Measurements from ENCODE around the gene PGAP1. TPM values are rescaled to one million over a fixed set of nuclear protein-coding genes. Genes with fewer than 3 reads are reported as not detected.
A peak's percentile ranks its signal among the peaks of the same experiment; 100 is the strongest.

PGAP1 gene, protein sequence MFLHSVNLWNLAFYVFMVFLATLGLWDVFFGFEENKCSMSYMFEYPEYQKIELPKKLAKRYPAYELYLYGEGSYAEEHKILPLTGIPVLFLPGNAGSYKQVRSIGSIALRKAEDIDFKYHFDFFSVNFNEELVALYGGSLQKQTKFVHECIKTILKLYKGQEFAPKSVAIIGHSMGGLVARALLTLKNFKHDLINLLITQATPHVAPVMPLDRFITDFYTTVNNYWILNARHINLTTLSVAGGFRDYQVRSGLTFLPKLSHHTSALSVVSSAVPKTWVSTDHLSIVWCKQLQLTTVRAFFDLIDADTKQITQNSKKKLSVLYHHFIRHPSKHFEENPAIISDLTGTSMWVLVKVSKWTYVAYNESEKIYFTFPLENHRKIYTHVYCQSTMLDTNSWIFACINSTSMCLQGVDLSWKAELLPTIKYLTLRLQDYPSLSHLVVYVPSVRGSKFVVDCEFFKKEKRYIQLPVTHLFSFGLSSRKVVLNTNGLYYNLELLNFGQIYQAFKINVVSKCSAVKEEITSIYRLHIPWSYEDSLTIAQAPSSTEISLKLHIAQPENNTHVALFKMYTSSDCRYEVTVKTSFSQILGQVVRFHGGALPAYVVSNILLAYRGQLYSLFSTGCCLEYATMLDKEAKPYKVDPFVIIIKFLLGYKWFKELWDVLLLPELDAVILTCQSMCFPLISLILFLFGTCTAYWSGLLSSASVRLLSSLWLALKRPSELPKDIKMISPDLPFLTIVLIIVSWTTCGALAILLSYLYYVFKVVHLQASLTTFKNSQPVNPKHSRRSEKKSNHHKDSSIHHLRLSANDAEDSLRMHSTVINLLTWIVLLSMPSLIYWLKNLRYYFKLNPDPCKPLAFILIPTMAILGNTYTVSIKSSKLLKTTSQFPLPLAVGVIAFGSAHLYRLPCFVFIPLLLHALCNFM
- total RNA-seq (10 to 100 TPM in 1 of 5 experiments, 1 to 10 TPM in 4; 6.0 to 48.4 (median 6.9) TPM), polyA plus RNA-seq (1 to 10 TPM; 1.6 to 2.1 TPM), total RNA-seq (6.7 reads per million, percentile 29 among the genes with 10 or more reads in this experiment)

DNA sequence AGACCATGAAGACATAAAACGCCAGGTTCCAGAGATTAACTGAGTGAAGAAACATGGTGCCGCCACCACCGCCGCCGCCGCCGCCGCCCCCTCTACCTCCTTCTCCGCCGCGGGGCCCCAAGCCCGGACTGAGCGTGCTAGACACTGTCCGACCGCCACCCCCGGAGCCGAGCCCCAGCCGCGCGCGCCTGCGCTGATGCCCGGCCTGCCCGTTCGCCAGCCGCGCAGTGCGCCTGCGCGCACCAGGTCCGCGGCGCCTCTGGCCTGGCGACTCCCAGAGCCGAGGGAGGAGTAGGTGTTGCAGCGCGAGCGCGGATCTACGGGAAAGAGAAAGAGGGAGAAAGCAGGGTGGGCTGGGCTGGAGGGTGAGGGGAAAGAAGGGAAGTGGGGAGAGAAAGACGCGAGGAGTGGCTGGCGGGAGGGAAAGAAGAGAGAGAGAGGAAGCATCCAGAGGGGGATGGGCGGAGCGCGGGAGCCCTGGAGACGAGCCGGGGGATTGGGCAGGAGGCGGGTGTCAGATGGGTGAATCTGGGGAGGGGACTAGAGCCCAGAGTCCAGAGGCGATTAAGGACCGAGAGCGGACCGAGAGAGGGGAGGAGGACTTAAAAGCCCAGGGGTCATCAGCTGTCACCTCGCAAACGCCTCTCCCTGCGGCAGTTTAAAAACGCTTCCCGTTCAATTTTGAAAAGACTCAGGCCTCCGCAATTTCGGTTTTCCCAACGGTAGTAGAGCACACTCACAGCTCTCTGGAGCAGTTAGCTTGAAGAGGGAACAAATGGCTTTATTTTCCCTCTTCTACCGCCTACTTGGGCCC, at the start of gene PGAP1:
Gene PGAP1 (minus strand): TSS at position 146 of the 814 bp plus-strand sequence. CDS start 91 bp downstream, at position 55.
- H3K4me1 ChIP-seq (ENCODE audit: control insufficient read depth in 2 of 2, insufficient read depth in 2 of 2, low read length in 2 of 2) = peaks cover 4 to 6% of the 10 kb centered on the region in 2 donors

GRCh38 chr2:196974970-196975369, 48.5 kb upstream of the PGAP1 start:
- POLR2A ChIA-PET = no interaction called here
- Mint-ChIP-seq H3K4me1 (peaks cover 0 to 19% (median 0%) of the 10 kb centered on the region in 7 donors), H3K27ac (no peak overlapping the region), H3K9me3 (peaks cover 0 to 10% (median 2%) of the 10 kb centered on the region in 11 donors), H3K4me3 (no peak overlapping the region), H3K36me3 (peaks cover 0 to 15% (median 0%) of the 10 kb centered on the region in 5 donors), H3K27me3 (no peaks in the 10 kb centered on the region)
- no peak overlapping the region for H3K4me3 ChIP-seq (ENCODE audit: low read length)
- intact Hi-C loops (cut with micrococcal nuclease) = no loop called here
- CTCF ChIA-PET = no interaction called here
- H3K4me1 ChIP-seq (ENCODE audit: control insufficient read depth in 2 of 2, insufficient read depth in 2 of 2, low read length in 2 of 2) = no peaks in the 10 kb centered on the region
- no peaks in the 10 kb centered on the region for H3K9me3 ChIP-seq (ENCODE audit: control insufficient read depth in 2 of 3, low read length in 3 of 3)
- no peak overlapping the region for H3K27ac ChIP-seq (ENCODE audit: low read depth, low read length)
- ATAC-seq (no peak), DNase-seq (no peak)
- H3K27me3 ChIP-seq (ENCODE audit: control insufficient read depth in 2 of 2, insufficient read depth in 2 of 2, low read length in 2 of 2) = no peaks in the 10 kb centered on the region
- no peaks in the 10 kb centered on the region for H3K36me3 ChIP-seq (ENCODE audit: control insufficient read depth in 2 of 3, insufficient read depth in 3 of 3, low read length in 3 of 3)

More for the DNA sequence above, at the start of gene PGAP1:
- Mint-ChIP-seq H3K27me3 (peaks cover 0 to 2% (median 0%) of the 10 kb centered on the region in 5 donors), H3K9me3 (no peaks in the 10 kb centered on the region), H3K4me1 (peaks cover 22 to 43% (median 39%) of the 10 kb centered on the region in 7 donors), H3K27ac (peak within 1 kb of the TSS; percentile 90 to 97 (median 94)), H3K4me3 (peak within 1 kb of the TSS; percentile 85 to 100 (median 96)), H3K36me3 (peaks cover 0 to 14% (median 0%) of the 10 kb centered on the region in 5 donors)
- CTCF ChIA-PET = interaction anchor here (0.7 kb wide), 1 partner anchor 9 kb away, joined by 4 read pairs; no protein-coding TSS in a partner anchor
- Histone ChIP-seq H3K27ac (ENCODE audit: low read depth, low read length) (peak within 1 kb of the TSS; percentile 79), H3K9me3 (ENCODE audit: control insufficient read depth in 2 of 3, low read length in 3 of 3) (no peaks in the 10 kb centered on the region), H3K27me3 (ENCODE audit: control insufficient read depth in 2 of 2, insufficient read depth in 2 of 2, low read length in 2 of 2) (no peaks in the 10 kb centered on the region), H3K4me3 (ENCODE audit: low read length) (peak within 1 kb of the TSS; percentile 91), H3K36me3 (ENCODE audit: control insufficient read depth in 2 of 3, insufficient read depth in 3 of 3, low read length in 3 of 3) (peaks cover 0 to 13% (median 0%) of the 10 kb centered on the region in 3 experiments)
- intact Hi-C loops (cut with micrococcal nuclease) = loop anchor here (1.0 to 10.0 kb wide), 16 partner anchors 9 to 779 kb away; partner anchors contain the start of genes GTF3C3 (in 2 of the 2), MARS2 (in 2 of the 2), CCDC150 (in 1 of the 2) and HSPD1 (in 1 of the 2)
- DNase-seq = peak; percentile 66 to 95 (median 72)
- ATAC-seq = peak; percentile 89
- POLR2A ChIA-PET = interaction anchor here (0.7 to 3.1 kb wide), 5 partner anchors 8 to 127 kb away, joined by 3 to 16 read pairs (median 5); partner anchors contain the start of gene GTF3C3

- intact Hi-C loops (cut with micrococcal nuclease) = no loop called here
- no peaks in the 10 kb centered on the region for H3K36me3 ChIP-seq (ENCODE audit: control insufficient read depth in 2 of 3, insufficient read depth in 3 of 3, low read length in 3 of 3)
- H3K9me3 ChIP-seq (ENCODE audit: control insufficient read depth in 2 of 3, low read length in 3 of 3) = no peaks in the 10 kb centered on the region
- peaks cover 0 to 10% (median 0%) of the 10 kb centered on the region in 11 donors for H3K9me3 Mint-ChIP-seq
- H3K27me3 ChIP-seq (ENCODE audit: control insufficient read depth in 2 of 2, insufficient read depth in 2 of 2, low read length in 2 of 2) = no peaks in the 10 kb centered on the region
- no peak overlapping the region for H3K27ac ChIP-seq (ENCODE audit: low read depth, low read length)
- no peak overlapping the region for H3K27ac Mint-ChIP-seq
- ATAC-seq (no peak), DNase-seq (no peak)
- H3K36me3 Mint-ChIP-seq = peaks cover 0 to 20% (median 5%) of the 10 kb centered on the region in 5 donors
- no peaks in the 10 kb centered on the region for H3K27me3 Mint-ChIP-seq
- ChIA-PET CTCF (no interaction called here), POLR2A (interaction anchor here (0.5 kb wide), 1 partner anchor 335 kb away, joined by 3 read pairs; no protein-coding TSS in a partner anchor)
- no peaks in the 10 kb centered on the region for H3K4me1 ChIP-seq (ENCODE audit: control insufficient read depth in 2 of 2, insufficient read depth in 2 of 2, low read length in 2 of 2)
- no peak overlapping the region for H3K4me3 ChIP-seq (ENCODE audit: low read length)
- peak overlapping the region in 1 of 10 donors; percentile 18 for H3K4me3 Mint-ChIP-seq
- H3K4me1 Mint-ChIP-seq = peaks cover 0 to 30% (median 0%) of the 10 kb centered on the region in 7 donors
Observed at GRCh38 chr2:196971574-196972279, 45.2 kb upstream of the PGAP1 start.

DNA sequence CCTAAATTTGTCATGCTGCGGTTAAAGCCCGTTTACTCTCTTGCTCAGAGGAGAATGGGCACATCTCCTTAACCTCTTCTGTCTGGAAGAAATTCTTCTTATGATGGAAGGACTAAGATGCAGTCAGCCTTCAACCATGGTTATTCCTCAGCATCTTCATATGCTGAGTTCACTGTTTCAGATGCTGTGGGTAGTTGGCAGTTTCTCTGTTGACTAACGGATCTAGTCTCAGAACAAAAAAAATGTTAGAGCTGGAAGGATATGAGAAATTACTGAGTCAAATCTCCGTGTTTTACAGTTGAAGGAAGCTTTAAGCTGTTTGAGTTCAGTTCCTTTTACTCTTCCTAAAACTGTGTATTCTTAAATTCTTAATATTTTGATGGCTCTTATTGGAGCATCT, 43.6 kb upstream of the PGAP1 start:
- Mint-ChIP-seq H3K27me3 (no peaks in the 10 kb centered on the region), H3K9me3 (peaks cover 0 to 8% (median 0%) of the 10 kb centered on the region in 11 donors), H3K4me1 (peaks cover 0 to 29% (median 0%) of the 10 kb centered on the region in 7 donors), H3K4me3 (peak overlapping the region in 1 of 10 donors; percentile 39), H3K27ac (peak overlapping the region in 1 of 9 donors; percentile 46), H3K36me3 (peaks cover 0 to 18% (median 5%) of the 10 kb centered on the region in 5 donors)
- POLR2A ChIA-PET = no interaction called here
- CTCF ChIA-PET = no interaction called here
- Histone ChIP-seq H3K9me3 (ENCODE audit: control insufficient read depth in 2 of 3, low read length in 3 of 3) (no peaks in the 10 kb centered on the region), H3K4me3 (ENCODE audit: low read length) (no peak overlapping the region), H3K4me1 (ENCODE audit: control insufficient read depth in 2 of 2, insufficient read depth in 2 of 2, low read length in 2 of 2) (no peaks in the 10 kb centered on the region), H3K27me3 (ENCODE audit: control insufficient read depth in 2 of 2, insufficient read depth in 2 of 2, low read length in 2 of 2) (no peaks in the 10 kb centered on the region), H3K36me3 (ENCODE audit: control insufficient read depth in 2 of 3, insufficient read depth in 3 of 3, low read length in 3 of 3) (no peaks in the 10 kb centered on the region), H3K27ac (ENCODE audit: low read depth, low read length) (no peak overlapping the region)
- intact Hi-C loops (cut with micrococcal nuclease) = no loop called here
- no peak for ATAC-seq
- DNase-seq = no peak

DNA sequence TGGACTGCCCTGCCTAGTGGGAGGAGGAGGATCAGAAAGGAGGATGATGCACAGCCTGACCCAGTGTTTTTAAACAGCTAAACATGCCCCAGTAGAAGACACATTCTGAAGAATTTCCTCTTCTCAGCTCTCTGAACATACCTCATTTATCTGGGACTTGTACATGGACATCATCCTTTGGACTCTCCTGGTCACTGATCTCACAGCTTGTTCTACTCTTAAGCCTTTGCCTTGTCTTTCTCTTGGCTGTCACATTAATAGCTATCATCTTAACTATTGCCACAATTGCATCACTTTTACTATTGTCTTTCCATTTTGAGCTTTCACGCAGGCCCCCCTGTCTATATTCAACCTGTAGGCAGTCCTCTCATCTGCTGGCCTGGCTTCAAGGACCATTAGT, 42.0 kb upstream of the PGAP1 start:
- H3K27ac Mint-ChIP-seq = peak overlapping the region in 1 of 9 donors; percentile 2
- no peak for DNase-seq
- H3K27me3 Mint-ChIP-seq = no peaks in the 10 kb centered on the region
- POLR2A ChIA-PET = no interaction called here
- no peak overlapping the region for H3K4me3 Mint-ChIP-seq
- Histone ChIP-seq H3K4me1 (ENCODE audit: control insufficient read depth in 2 of 2, insufficient read depth in 2 of 2, low read length in 2 of 2) (no peaks in the 10 kb centered on the region), H3K27ac (ENCODE audit: low read depth, low read length) (no peak overlapping the region), H3K4me3 (ENCODE audit: low read length) (no peak overlapping the region), H3K9me3 (ENCODE audit: control insufficient read depth in 2 of 3, low read length in 3 of 3) (no peaks in the 10 kb centered on the region), H3K27me3 (ENCODE audit: control insufficient read depth in 2 of 2, insufficient read depth in 2 of 2, low read length in 2 of 2) (no peaks in the 10 kb centered on the region), H3K36me3 (ENCODE audit: control insufficient read depth in 2 of 3, insufficient read depth in 3 of 3, low read length in 3 of 3) (no peaks in the 10 kb centered on the region)
- no peak for ATAC-seq
- CTCF ChIA-PET = no interaction called here
- H3K36me3 Mint-ChIP-seq = peaks cover 0 to 18% (median 5%) of the 10 kb centered on the region in 5 donors
- peaks cover 0 to 29% (median 0%) of the 10 kb centered on the region in 7 donors for H3K4me1 Mint-ChIP-seq
- intact Hi-C loops (cut with micrococcal nuclease) = no loop called here
- H3K9me3 Mint-ChIP-seq = peaks cover 0 to 8% (median 0%) of the 10 kb centered on the region in 11 donors
